ENCODE measurements around the gene ADCY4.

DNA sequence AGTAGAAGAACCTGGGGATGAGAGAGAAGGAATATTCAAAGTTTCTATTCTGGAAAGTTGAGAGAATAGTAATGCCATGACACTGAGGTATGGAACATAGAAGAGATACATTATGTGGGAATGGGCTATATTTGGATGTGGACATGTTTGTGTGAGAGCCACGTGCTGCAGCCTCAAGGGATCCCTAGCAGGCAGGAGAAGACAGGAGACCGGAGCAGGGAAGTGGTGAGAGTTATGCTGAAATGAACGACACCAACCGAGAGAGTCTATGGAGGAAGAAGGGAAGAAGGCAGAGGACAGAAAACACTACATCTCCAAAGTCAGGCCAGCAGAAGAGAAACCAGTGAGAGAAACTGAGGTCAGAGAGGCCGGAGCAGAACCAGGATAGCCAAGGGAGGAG lies 14.9 kb upstream of the ADCY4 start:
- TF ChIP-seq, protein P1, sequence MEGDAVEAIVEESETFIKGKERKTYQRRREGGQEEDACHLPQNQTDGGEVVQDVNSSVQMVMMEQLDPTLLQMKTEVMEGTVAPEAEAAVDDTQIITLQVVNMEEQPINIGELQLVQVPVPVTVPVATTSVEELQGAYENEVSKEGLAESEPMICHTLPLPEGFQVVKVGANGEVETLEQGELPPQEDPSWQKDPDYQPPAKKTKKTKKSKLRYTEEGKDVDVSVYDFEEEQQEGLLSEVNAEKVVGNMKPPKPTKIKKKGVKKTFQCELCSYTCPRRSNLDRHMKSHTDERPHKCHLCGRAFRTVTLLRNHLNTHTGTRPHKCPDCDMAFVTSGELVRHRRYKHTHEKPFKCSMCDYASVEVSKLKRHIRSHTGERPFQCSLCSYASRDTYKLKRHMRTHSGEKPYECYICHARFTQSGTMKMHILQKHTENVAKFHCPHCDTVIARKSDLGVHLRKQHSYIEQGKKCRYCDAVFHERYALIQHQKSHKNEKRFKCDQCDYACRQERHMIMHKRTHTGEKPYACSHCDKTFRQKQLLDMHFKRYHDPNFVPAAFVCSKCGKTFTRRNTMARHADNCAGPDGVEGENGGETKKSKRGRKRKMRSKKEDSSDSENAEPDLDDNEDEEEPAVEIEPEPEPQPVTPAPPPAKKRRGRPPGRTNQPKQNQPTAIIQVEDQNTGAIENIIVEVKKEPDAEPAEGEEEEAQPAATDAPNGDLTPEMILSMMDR (IDR thresholded peaks at IDR 0.05): no peak
- TF ChIP-seq EZH2 (IDR thresholded peaks at IDR 0.05; ENCODE audit: borderline replicate concordance, insufficient read depth, low read depth, low read length, poor library complexity, severe bottlenecking): no peak

Data from B cell (primary cell).